ENCODE results near the gene ARFGEF2. TPM values are rescaled to one million over a fixed set of nuclear protein-coding genes. Genes with fewer than 3 reads are reported as not detected.

The ARFGEF2 gene
- total RNA-seq, 4 donors from 2014 or later, result 25.6 to 41.0 (median 33.5) TPM

DNA sequence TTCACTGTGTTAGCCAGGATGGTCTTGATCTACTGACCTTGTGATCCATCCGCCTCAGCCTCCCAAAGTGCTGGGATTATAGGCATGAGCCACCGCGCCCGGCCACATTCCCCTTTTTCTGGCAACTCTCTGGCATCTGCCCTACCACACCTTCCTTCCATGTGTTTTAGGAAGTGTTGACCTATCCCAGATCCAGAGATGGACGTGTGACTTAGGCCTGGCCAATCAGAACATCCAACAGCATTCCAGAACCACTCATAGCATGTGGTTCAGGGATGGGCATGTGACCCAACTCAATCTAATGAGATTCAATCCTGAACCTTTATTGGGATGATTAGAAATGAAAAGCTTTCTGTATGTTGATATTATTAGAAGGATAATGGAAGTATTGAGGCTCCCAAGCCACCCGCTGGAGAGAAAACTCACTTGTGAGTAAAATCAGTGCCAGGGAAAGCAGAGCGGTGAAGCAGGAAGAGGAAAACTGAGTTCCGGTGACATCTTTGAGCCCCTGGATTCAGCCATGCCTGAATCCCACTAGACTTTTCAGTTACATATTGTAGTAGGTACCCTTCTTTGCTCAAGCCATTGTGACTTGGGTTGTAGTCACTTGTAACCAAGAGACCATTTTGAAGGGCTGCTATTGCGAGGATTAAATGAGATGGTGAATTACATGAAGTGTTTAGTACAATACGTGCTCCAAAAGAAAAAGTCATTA lies 42.8 kb upstream of the ARFGEF2 start:
- no peak for DNase-seq
- TF ChIP-seq POLR2A (IDR thresholded peaks at IDR 0.05), result no peak
- peaks cover 0 to 4% of the 10 kb centered on the region in 2 donors for H3K4me1 ChIP-seq
- no peak overlapping the region for H3K4me3 ChIP-seq
- intact Hi-C loops (cut with DNase I; ENCODE audit: low total_unique reads), result no loop called here
- no peak for ATAC-seq
- in situ Hi-C loops (cut with MboI; ENCODE audit: low sequenced_read_pairs in 4 of 4), result no loop called here
- no peaks in the 10 kb centered on the region for H3K9me3 ChIP-seq
- H3K27me3 ChIP-seq, result no peaks in the 10 kb centered on the region
- H3K36me3 ChIP-seq, result no peaks in the 10 kb centered on the region
- H3K27ac ChIP-seq, result no peak overlapping the region

DNA sequence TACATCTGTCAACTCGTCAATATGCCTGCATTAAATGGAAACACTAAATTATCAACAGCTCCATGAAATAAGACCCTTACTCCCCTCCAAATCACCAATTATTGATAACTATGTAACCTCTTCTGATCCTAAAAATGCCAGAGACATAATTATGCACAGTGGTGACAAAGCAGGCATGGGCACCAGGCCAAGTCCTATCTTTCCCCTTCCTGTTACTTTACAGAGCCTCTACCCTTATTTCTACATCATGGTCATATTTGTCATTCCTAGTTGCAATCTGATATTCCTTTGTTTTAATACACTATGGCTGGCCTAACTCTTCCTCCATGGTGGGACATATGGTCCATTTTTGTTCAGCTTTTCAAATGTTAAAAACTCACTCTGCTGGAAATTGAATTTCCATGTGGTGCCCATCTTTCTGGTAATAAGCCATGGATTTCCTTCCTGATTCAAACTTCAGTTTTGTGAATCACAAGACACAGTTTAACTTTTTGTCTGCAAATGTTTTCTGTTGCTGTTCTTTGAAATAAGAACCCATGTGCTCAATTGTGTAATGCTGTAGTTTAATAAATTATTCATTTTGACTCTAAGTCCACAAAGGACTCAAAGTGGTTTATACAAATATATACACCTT lies 41.8 kb upstream of the ARFGEF2 start:
- in situ Hi-C loops (cut with MboI; ENCODE audit: low sequenced_read_pairs in 4 of 4), result no loop called here

GRCh38 chr20:48880331-48880730 lies 41.2 kb upstream of the ARFGEF2 start:
- in situ Hi-C loops (cut with MboI; ENCODE audit: low sequenced_read_pairs in 4 of 4), result no loop called here
- peaks cover 0 to 4% of the 10 kb centered on the region in 2 donors for H3K4me1 ChIP-seq
- H3K27ac ChIP-seq, result no peak overlapping the region
- TF ChIP-seq POLR2A (IDR thresholded peaks at IDR 0.05), result no peak
- no peak for TF ChIP-seq CTCF (IDR thresholded peaks at IDR 0.05 in 4 of 5, conservative IDR thresholded peaks at IDR 0.05 in 1 of 5)
- no peaks in the 10 kb centered on the region for H3K27me3 ChIP-seq
- DNase-seq (no peak), ATAC-seq (no peak)
- H3K4me3 ChIP-seq, result no peak overlapping the region
- no peaks in the 10 kb centered on the region for H3K9me3 ChIP-seq
- no peaks in the 10 kb centered on the region for H3K36me3 ChIP-seq
- intact Hi-C loops (cut with DNase I; ENCODE audit: low total_unique reads), result no loop called here

More for the DNA sequence above, 41.8 kb upstream of the ARFGEF2 start:
- intact Hi-C loops (cut with DNase I; ENCODE audit: low total_unique reads), result no loop called here
- Histone ChIP-seq H3K36me3 (no peaks in the 10 kb centered on the region), H3K27me3 (no peaks in the 10 kb centered on the region), H3K4me3 (no peak overlapping the region), H3K9me3 (no peaks in the 10 kb centered on the region), H3K4me1 (peaks cover 0 to 4% of the 10 kb centered on the region in 2 donors), H3K27ac (no peak overlapping the region)
- no peak for DNase-seq
- ATAC-seq, result no peak
- TF ChIP-seq CTCF (IDR thresholded peaks at IDR 0.05 in 4 of 5, conservative IDR thresholded peaks at IDR 0.05 in 1 of 5) (no peak), POLR2A (IDR thresholded peaks at IDR 0.05) (no peak)

DNA sequence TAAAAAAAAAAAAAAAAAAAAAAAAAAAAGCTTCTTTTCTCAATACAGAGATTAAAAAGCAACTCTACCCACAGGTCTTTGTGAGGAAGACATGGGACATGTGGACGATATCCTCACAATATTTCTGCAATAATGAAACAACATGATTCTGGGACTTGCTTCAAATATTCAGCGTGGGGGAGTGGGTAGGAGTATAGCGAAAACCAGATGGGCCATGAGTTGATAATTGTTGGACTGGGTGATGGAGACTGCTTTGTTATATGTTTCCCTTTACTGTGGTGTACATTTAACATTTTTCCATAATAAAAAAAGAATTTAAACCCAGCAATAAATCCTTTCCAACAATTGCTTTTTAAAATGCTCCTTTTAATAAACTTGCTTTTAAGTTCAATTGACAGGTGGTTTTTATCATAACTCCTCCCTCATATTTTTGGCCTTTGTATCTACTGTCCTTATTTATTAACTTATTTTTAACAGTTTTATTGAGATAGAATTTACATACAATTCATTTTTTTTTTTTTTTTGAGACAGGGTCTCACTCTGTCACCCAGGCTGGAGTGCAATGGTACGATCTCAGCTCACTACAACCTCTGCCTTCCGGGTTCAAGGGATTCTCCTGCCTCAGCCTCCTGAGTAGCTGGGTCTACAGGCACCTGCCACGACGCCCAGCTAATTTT lies 40.4 kb upstream of the ARFGEF2 start:
- ATAC-seq (no peak), DNase-seq (no peak)
- in situ Hi-C loops (cut with MboI; ENCODE audit: low sequenced_read_pairs in 4 of 4) (no loop called here), intact Hi-C loops (cut with DNase I; ENCODE audit: low total_unique reads) (no loop called here)
- no peaks in the 10 kb centered on the region for H3K27me3 ChIP-seq
- no peaks in the 10 kb centered on the region for H3K9me3 ChIP-seq
- no peaks in the 10 kb centered on the region for H3K36me3 ChIP-seq
- no peak overlapping the region for H3K27ac ChIP-seq
- no peak overlapping the region for H3K4me3 ChIP-seq
- TF ChIP-seq CTCF (IDR thresholded peaks at IDR 0.05 in 4 of 5, conservative IDR thresholded peaks at IDR 0.05 in 1 of 5), result no peak
- no peak for TF ChIP-seq POLR2A (IDR thresholded peaks at IDR 0.05)
- no peaks in the 10 kb centered on the region for H3K4me1 ChIP-seq

DNA sequence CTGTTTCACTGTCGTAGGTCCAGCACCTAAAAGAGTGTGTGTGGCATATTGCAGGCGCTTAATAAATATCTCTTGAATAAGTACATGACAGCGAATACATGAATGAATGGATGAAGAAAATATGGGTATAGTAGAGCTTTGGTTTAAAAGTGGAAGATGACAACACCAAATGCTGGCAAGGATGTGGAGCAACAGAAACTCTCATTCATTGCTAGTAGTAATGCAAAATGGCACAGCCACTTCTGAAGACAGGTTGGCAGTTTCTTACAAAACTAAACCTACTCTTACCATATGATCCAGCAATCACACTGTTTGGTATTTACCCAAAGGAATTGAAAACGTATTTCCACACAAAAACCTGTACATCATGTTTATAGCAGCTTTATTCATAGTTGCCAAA lies 36.3 kb upstream of the ARFGEF2 start:
- Histone ChIP-seq H3K4me1 (peaks cover 0 to 2% of the 10 kb centered on the region in 2 donors), H3K36me3 (no peaks in the 10 kb centered on the region), H3K4me3 (no peak overlapping the region), H3K27ac (no peak overlapping the region), H3K27me3 (no peaks in the 10 kb centered on the region), H3K9me3 (no peaks in the 10 kb centered on the region)
- DNase-seq (no peak), ATAC-seq (no peak)
- TF ChIP-seq POLR2A (IDR thresholded peaks at IDR 0.05) (no peak), CTCF (IDR thresholded peaks at IDR 0.05 in 4 of 5, conservative IDR thresholded peaks at IDR 0.05 in 1 of 5) (no peak)
- in situ Hi-C loops (cut with MboI; ENCODE audit: low sequenced_read_pairs in 4 of 4), result no loop called here
- intact Hi-C loops (cut with DNase I; ENCODE audit: low total_unique reads), result no loop called here

All from gastrocnemius medialis (tissue), 4 donors.